Right cardiac atrium (tissue), 5 donors: ENCODE data around the gene LRRTM4. TPM values are rescaled to one million over a fixed set of nuclear protein-coding genes. Genes with fewer than 3 reads are reported as not detected.
"Not testable (repeated sequence)": the region's sequence is repeated elsewhere in the genome, so short reads cannot be mapped to it uniquely, and the experiment has no call there.

ENCODE experiments used
- ATAC-seq, 2 donors: fragments of 200-7000 bp; cut with Tn5 transposase; one replicate each; pipeline versions ENCODE4 v1.8.0 to v1.9.1; 2020; ENCODE audit warnings: moderate library complexity in 2 of 2, mild to moderate bottlenecking in 1 of 2
- DNase-seq, 3 donors: peaks; one replicate each; pipeline ENCODE4 v3.0.0-alpha.2; 2020
- H3K27ac ChIP-seq: one replicate; pipeline ENCODE4 v1.5.1; 2013; ENCODE audit warnings: mild to moderate bottlenecking, low read length, control low read depth, moderate library complexity
- H3K27me3 ChIP-seq: one replicate; pipeline ENCODE4 v1.6.1; 2013; ENCODE audit not compliant: control insufficient read depth, insufficient read depth
- H3K4me1 ChIP-seq: one replicate; pipeline ENCODE4 v1.6.1; 2013; ENCODE audit warnings: low read length; ENCODE audit not compliant: control insufficient read depth, insufficient read depth
- H3K4me3 ChIP-seq: one replicate; pipeline ENCODE4 v1.5.1; 2013; ENCODE audit warnings: low read length, control low read depth
- H3K9me3 ChIP-seq: one replicate; pipeline ENCODE4 v1.6.1; 2013; ENCODE audit warnings: low read length; ENCODE audit not compliant: control insufficient read depth
- WGBS: extraction: QIAGEN DNeasy Blood & Tissue Kit; methylation state at CpG from one replicate; pipeline ENCODE4 v1.1.7; 2013; 5-methylcytosine and 5-hydroxymethylcytosine counted together
- intact Hi-C, 4 donors: fragments of 100-400 bp; cut with DNase I; formaldehyde crosslinking; loops; one replicate each; pipeline versions ENCODE4 v1.11.0 to v1.14.0; 2022 to 2023
- polyA plus RNA-seq: library from polyadenylated mRNA; stranded (reverse); fragments of 200-250 nt; gene quantifications from one replicate; pipeline ENCODE4 v1.2.3, GENCODE V29; 2013
- total RNA-seq, 4 donors: library from RNA; stranded (reverse); fragmentation: NEBNext Ultra II Directional; extraction: Animal tissue kit (Norgen Biotek cat#: 25700); gene quantifications; one replicate each; pipeline ENCODE4 v1.2.1, GENCODE V29; 2021
- donor health status: healthy with polysubstance abuse.
- donor health status: DM: no; HTN: yes; CAD: no.
- donor health status: DM: no; HTN: no; CAD: no.
- donor health status: DM: no; HTN: yes; CAD: no; lungs with severe emphysema.
- donor health status: DM: yes; HTN: yes; CAD: no.

Gene LRRTM4
- total and polyA plus RNA-seq, 5 donors, result 0.09 to 1.0 (median 0.59) TPM

GRCh38 chr2:76737607-76738006 lies 784.6 kb downstream of the LRRTM4 start:
- Histone ChIP-seq H3K4me3 (no peak overlapping the region), H3K27me3 (no peaks in the 10 kb centered on the region), H3K4me1 (no peaks in the 10 kb centered on the region), H3K27ac (no peak overlapping the region), H3K9me3 (no peaks in the 10 kb centered on the region)
- intact Hi-C loops, result no loop called here
- ATAC-seq, result no peak
- WGBS, result 79% methylated on average over 1 of the region's 1 CpG
- DNase-seq, result no peak

- intact Hi-C loops, result no loop called here
- Histone ChIP-seq H3K27me3 (no peaks in the 10 kb centered on the region), H3K27ac (no peak overlapping the region), H3K4me1 (no peaks in the 10 kb centered on the region), H3K9me3 (no peaks in the 10 kb centered on the region), H3K4me3 (no peak overlapping the region)
- no peak for ATAC-seq
- no peak for DNase-seq
Observed at GRCh38 chr2:76733736-76734135, 788.4 kb downstream of the LRRTM4 start.

DNA sequence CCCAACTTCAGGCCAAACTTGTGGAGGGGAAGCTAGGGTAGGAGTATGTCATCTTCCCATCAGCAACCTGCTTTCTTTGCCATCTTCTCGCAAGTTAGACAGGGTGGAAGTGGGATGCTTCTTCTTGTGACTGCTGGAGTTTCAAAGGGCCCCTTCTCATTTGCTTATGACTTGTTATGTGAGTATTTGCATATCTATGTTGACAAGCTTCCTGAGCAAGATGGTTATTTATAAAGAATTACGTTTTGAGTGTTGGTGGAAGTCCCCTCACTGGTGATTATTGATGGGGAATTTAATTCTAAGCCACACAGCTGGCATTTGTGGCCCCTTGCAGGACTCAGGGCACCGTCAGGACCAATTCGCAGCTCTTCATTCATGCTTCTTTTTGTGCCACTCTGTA lies 791.0 kb downstream of the LRRTM4 start:
- 74% methylated on average over 4 of the region's 4 CpGs for WGBS
- Histone ChIP-seq H3K27me3 (no peaks in the 10 kb centered on the region), H3K9me3 (no peaks in the 10 kb centered on the region), H3K4me1 (no peaks in the 10 kb centered on the region), H3K27ac (no peak overlapping the region), H3K4me3 (no peak overlapping the region)
- intact Hi-C loops, result no loop called here
- ATAC-seq (no peak), DNase-seq (no peak)

GRCh38 chr2:76730021-76730420 lies 792.2 kb downstream of the LRRTM4 start:
- DNase-seq (no peak), ATAC-seq (no peak)
- Histone ChIP-seq H3K27me3 (no peaks in the 10 kb centered on the region), H3K4me1 (no peaks in the 10 kb centered on the region), H3K9me3 (no peaks in the 10 kb centered on the region), H3K4me3 (no peak overlapping the region), H3K27ac (no peak overlapping the region)
- 80% methylated on average over 4 of the region's 4 CpGs for WGBS
- intact Hi-C loops, result no loop called here

DNA sequence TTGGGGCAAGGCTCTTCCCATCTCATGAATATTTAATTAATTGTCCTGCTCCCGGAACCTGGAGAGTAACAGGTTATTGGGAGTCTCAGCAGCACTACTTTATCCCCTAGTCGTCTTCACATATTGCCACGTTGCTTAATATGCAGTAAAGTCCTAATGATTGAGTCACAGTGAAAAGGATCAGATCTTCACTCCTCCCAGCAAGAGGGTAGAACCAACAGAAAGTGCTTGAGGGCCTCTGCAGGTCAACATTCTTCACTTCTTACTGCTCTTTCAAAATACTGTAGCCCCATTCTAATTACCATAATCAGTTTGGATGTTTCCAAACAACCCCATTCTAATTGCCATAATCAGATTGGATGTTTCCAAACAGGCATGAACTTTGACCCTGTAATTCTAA lies 801.0 kb downstream of the LRRTM4 start:
- no peaks in the 10 kb centered on the region for H3K9me3 ChIP-seq
- ATAC-seq (no peak), DNase-seq (no peak)
- H3K4me3 ChIP-seq, result no peak overlapping the region
- H3K27ac ChIP-seq, result no peak overlapping the region
- 71% methylated on average over 3 of the region's 3 CpGs for WGBS
- H3K4me1 ChIP-seq, result no peaks in the 10 kb centered on the region
- intact Hi-C loops, result no loop called here
- no peaks in the 10 kb centered on the region for H3K27me3 ChIP-seq

- Histone ChIP-seq H3K27ac (no peak overlapping the region), H3K27me3 (no peaks in the 10 kb centered on the region), H3K9me3 (no peaks in the 10 kb centered on the region), H3K4me3 (no peak overlapping the region), H3K4me1 (no peaks in the 10 kb centered on the region)
- ATAC-seq (no peak), DNase-seq (no peak)
- intact Hi-C loops, result no loop called here
- 85% methylated on average over 3 of the region's 3 CpGs for WGBS
Observed at GRCh38 chr2:76713312-76713711, 808.9 kb downstream of the LRRTM4 start.

GRCh38 chr2:76711490-76711889 lies 810.7 kb downstream of the LRRTM4 start:
- Histone ChIP-seq H3K27me3 (no peaks in the 10 kb centered on the region), H3K4me3 (no peak overlapping the region), H3K4me1 (no peaks in the 10 kb centered on the region), H3K9me3 (no peaks in the 10 kb centered on the region), H3K27ac (no peak overlapping the region)
- intact Hi-C loops, result no loop called here
- 29% methylated on average over 2 of the region's 2 CpGs for WGBS
- ATAC-seq (no peak), DNase-seq (no peak)

DNA sequence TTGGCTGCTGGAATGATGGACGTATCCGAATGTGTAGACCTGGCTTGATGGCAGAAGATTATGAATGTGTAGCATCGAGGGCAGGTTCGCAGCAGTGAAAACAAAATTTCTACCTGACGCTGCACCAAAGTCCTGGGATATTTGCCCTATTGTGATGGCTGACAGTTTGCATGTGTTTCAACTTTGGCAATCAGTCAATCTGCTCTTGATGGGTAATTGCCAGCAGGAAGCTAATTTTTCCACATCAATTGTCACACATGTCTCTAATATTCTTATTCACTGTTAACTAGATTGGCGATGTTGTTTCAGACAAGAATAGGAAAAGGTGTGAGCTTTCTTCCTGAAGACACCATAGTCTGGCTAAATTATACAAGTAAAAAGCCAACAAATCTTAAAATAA lies 821.3 kb downstream of the LRRTM4 start:
- Histone ChIP-seq H3K27me3 (no peaks in the 10 kb centered on the region), H3K4me3 (no peak overlapping the region), H3K4me1 (no peaks in the 10 kb centered on the region), H3K27ac (no peak overlapping the region), H3K9me3 (no peaks in the 10 kb centered on the region)
- intact Hi-C loops, result no loop called here
- ATAC-seq (no peak), DNase-seq (no peak)
- 80% methylated on average over 6 of the region's 6 CpGs for WGBS

DNA sequence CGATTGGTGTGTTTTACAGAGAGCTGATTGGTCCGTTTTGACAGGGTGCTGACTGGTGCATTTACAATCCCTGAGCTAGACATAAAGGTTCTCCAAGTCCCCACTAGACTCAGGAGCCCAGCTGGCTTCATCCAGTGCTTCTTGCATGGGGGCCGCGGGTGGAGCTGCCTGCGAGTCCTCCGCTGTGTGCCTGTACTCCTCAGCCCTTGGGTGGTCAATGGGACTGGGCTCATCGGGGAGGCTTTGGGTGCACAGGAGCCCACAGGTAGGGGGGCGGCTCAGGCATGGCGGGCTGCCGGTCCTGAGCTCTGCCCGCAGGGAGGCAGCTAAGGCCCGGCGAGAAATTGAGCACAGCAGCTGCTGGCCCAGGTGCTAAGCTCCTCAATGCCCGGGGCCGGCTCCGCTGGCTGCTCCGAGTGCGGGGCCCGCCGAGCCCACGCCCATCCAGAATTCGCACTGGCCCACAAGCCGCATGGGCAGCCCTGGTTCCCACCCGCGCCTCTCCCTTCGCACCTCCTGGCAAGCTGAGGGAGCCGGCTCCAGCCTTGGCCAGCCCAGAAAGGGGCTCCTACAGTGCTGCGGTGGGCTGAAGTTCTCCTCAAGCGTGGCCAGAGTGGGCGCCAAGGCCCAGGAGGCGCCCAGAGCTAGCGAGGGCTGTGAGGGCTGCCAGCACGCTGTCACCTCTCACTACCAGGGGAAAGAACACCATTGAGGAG lies 824.0 kb downstream of the LRRTM4 start:
- 94% methylated on average over 33 of the region's 33 CpGs for WGBS
- H3K27me3 ChIP-seq, DNase-seq, H3K4me3 ChIP-seq, intact Hi-C loops, ATAC-seq, H3K4me1 ChIP-seq, H3K27ac ChIP-seq, H3K9me3 ChIP-seq: not testable (repeated sequence)
